ENCODE data around the gene TANC1.
"Not testable (repeated sequence)": the region's sequence is repeated elsewhere in the genome, so short reads cannot be mapped to it uniquely, and the experiment has no call there.

The TANC1 gene

DNA sequence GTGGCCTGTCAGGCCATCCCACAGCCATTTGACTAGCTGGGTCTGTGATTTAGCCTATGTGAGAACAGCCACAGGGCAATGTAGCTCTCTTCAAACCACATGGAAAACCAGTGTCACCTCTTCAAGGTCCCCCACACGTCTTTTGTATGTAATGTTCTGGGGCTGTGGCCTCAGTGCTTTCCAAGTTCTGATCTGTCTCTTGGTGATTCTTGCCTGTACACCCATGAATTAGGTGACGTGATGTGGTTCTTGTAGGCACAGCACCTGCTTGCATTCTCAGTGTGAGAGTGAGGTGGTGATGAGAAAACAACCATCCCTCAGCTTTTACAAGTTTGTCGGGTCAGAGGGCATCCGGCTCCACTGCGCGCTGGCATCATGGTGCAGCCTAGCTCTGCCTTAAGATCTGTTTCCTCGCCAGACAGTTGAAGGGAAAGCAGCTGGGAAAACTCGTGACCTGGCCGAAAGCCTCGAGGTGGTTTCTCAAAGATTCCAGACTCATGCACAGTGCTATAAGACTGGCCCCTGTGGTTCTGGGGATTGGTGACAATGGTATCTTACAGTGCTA is 125.8 kb downstream of the TANC1 start:
- DNase-seq = no peak

DNA sequence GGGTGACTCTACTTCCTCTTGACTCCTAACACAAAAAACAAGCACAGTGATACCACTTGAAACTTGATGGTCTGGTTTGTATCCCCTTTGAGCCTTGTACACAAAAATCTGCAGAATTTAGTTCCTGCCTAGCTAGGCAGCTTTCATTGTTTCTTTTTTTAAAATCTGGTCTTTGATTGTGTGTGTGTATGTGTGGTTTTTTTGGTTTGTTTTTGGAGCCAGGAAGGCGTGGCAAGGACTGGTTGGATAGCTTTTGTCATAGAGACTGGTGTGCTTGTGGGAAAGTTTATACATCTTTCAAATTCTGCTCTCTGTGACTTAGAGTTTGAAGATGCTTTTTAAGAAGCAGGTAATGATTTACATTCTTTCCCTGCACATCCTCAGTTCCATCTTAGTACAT is 127.4 kb downstream of the TANC1 start:
- no peak for DNase-seq

DNA sequence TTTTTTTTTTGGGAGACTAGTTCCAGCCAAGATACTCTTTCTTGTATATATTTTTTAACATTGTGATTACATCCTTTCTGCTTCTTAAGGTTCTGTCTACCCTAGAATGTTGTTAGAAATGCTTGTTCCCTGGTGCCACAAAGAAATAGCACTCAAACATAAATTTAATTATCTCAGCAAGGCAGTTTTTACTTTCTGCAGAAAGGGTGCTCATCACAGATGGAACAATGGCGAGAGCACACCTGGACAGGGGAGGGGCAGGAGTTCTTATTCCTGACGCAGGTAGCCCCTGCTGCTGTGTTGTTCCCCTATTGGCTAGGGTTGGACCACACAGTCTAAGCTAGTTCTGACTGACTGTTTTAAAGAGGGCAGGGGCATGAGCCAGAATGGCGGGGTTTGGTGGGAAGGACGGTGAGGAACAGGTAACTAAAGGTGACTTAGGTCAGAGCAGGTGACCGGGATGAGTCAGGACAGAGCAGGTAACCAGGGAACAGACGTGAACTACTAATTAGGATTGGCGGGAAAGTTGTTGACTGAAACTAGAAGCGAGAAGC is 127.9 kb downstream of the TANC1 start:
- DNase-seq = not testable (repeated sequence)

DNA sequence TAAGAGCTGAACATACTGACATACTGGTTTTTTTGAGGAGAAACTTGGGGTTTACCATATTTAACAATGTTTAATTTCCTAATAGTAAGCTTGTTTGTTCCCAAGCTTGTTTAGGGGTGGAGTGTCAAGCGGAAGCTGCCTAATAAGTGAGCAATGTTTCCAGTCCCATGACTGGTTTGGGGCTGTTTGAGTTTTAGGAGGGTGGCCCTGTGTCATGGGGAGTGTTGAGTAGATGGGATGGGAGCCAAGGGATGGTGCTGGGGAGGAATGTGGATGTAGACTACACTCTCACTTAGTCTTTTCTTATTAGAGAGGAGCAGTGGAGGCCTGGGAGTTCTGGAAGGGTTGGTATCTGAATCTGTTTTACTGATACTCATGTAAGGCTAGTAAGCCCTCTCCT is 128.5 kb downstream of the TANC1 start:
- DNase-seq = no peak

DNA sequence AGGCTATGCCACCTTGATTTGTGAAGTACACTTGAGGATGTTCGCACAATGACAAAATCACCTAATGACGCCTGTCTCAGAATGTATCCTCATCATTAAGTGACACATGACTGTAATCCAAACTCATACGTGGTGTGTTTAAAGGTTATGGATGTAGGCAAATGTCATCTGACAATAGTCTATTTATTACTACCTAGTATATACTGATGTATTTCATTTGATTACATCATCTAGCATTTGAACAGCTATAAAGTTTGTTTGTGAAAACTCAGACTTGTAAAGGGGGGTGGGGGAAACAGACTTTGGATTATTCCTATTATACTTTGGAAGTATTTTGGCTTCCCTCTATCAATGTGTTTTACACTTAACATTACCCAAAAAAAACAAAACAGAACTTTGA is 129.9 kb downstream of the TANC1 start:
- DNase-seq = no peak

DNA sequence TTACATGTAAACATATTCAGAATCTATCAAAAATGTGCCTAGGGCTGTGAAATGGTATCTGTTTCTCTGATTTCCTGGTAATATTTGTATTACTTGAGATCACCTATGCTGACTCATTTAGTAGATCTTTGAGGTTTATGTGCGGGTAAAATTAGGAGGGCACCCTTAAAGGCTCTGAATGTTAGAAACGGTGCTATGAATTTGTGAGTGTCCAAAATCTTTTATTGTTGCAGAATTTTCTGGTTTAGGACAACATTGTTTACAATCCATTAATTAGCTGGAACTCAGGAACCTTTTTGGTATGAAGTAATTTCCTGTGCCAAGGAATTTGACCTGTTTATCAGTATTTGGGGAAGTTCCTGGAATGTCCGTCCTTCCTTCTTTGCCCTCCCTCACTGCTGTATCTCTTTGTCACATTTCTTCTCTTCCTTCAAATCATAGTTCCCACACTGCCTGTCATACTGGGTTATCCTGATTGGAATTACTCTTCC is 130.5 kb downstream of the TANC1 start:
- DNase-seq = no peak

DNA sequence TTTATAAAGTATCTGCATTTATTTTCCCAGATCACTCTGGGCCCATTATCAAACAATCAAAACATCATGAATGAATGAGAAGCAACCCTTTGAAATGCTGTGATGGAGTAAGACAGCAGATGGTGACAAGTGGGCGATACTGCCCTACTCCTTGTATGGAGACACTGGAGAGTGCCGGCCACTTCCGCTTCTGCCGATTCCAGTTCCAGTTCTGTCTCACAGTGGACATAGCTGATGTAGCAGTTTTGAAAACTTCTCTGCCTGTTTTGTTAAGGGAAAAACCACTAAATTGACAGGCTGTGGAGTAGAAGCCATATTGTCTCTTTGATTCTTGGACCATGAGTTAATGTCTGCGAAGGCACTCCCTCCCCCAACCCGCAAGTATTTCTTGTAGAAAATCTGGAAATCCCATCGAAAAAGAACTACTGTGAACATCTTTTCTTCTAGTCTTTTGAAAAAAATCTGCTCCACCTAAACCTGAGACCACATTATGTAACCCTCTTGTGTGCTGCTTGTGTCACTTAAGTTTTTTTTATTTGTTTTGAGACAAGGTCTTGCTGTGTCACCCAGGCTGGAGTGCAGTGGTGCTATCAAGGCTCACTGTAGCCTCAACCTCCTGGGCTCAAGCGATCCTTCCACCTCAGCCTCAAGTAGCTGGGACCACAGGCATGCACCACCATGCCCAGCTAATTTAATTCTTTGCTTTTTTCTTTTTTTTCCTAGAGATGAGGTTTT is 133.5 kb downstream of the TANC1 start:
- no peak for DNase-seq

DNA sequence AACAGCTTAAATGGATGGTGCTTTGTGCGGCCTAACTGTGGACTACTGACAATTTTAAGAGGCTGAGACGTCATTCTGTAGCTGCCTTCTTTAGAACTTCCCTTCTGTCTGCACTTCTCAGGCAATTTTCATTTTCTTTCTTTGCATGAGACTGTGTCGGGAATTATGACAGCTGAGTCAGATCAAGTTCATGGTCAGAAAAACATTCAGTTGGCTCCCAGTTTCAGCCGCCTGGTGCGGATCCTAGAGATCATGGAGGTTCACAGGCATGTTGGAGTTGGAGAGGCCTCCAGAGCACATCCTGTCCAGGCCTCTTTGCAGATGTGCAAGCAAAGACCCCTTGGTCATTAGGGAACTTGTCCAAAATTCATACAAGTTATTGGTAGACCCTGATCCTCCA is 135.0 kb downstream of the TANC1 start:
- DNase-seq = no peak

DNA sequence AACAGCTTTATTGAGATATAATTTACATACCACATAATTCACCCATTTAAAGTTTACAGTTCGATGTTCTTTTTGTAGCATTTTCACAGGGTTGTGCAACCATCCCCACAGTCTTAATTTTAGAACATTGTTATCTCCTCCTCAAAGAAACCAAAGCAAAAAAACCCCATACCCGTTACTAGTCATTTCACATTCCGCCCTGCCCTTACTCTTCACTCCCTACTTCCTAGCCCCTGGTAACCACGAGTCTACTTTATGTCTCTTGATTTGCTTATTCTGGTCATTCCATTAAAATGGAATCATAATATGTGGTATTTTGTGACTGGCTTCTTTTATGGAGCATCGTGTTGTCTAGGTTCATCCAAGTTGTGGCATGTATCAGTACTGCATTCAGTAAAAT is 137.7 kb downstream of the TANC1 start:
- no peak for DNase-seq

DNA sequence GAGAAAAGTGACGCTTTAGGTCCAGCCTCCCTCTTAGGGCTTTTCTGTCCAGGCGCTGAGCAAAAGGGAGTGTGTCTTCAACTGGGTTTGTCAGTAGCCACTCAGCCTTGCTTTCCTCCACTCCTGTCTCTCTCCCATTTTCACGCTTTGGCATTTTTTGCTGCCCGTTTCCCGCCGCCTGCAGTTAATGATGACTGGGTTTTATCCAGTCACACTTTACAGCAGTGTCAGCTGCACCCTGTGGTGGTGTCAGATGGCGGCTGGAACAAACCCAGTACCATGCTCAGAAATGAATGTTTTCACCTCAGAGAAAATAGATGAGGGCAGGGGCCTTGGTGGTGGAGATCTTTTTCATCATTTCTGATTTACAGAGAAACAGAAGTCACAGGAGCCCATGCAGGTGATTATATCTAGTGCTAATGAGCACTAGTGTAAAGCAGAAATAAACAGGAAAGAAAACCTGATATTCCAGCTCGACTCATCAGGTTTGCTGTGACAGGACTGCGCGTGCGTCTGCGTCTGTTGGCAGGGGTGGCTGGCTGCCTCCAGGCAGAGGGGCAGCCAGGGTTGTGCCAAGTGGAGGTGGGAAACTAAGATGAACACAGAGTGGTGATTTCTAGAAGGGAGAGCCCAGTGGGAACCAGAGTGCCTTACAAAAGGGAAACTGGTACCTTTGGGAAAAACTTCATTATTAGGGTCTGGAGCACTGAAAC is 139.9 kb downstream of the TANC1 start:
- DNase-seq = no peak

DNA sequence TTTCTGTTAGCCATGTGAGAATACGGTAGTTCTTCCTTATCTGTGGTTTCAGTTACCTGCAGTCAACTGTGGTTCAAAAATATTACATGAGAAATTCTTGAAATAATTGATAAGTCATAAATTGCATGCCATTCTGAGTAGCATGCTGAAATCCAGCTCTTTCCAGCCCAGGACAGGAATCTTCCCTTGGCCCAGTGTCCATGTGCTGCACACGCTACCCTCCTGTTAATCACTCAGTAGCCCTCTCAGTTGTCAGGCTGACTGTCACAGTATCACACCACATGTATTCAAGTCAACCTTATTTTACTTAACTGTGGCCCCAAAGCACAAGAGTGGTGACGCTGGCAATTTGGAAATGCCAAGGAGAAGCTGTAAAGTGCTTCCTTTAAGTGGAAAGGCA is 141.1 kb downstream of the TANC1 start:
- no peak for DNase-seq

DNA sequence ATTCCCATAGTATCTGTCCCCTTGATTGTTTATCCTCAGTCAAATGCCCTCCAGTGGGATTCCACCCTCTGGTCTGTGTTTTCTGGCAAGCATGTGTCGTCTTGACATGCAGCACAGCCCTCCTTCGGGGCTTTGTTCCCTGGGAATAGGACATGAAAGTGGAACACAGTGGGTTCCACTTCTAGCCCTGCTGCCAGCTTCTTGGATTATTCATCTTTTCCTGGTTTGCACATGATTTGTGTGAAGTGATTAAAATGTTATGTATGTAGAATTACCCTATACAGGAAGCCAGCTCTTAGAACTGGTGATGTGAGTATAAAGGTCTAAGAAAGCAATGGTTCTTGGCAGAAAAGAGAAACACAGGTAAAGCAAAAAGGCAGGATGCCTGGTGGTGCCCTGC is 142.3 kb downstream of the TANC1 start:
- DNase-seq = no peak

DNA sequence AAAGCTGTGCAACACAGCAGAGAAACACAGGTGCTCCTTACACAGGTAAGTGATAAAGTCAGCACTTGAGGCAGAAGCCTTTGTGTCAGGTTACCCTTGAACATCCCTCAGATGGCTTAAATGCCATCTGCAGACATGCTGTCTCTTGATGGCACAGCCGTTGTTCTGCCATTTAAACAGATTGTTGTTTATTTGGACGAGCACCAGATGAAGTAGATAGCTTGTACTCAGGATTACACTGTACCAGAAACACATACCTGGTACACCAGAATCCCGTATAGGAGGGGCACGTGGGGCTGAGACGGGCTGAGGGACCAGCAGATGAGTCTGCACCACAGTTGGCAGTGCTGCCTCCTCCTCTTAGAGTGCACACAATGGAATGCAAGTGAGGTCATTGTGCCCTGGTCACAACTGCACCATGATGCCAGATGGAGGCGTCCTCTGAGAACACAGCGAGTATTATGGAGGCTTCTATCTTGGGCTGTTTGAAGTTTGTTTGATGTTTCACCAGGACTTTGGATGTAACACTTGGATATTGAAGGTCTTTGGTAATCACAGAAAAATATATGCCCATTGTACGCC is 143.0 kb downstream of the TANC1 start:
- DNase-seq = no peak

DNA sequence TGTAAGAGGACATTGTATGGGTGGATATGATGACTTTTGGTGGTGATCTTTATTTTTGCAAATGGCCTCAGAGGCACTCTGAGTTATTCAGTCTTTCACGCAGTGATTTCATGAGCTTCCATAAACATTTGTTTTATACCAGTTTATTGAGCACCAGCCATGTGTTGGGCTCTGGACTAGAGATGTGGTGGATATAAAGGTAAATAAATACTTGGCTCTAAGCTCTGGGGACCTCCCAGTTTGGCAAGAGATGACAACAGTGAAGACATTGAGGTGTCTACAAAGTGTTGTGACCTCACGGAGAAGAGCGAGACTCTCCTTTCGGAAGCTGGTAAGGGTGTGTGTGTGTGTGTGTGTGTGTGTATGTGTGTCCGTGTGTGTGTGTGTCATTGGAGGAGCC is 146.4 kb downstream of the TANC1 start:
- DNase-seq = no peak

DNA sequence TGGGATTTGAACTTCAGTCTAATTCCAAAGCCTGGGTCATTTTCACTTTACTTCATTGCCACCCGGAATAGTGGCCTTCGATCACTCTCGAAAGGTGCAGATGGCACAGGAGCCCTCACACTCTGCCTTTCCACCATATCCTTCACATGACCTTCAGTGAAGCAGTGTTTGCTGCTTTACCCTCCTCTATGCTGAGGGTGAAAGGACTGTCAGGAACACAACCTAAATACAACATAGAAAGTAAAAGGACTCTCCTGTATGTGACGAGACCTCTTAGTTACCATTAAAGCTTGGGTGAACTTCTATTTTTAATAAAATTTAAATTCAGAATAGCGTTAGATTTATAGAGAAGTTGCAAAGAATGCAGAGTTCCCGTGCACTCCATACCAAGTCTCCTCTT is 148.5 kb downstream of the TANC1 start:
- no peak for DNase-seq

DNA sequence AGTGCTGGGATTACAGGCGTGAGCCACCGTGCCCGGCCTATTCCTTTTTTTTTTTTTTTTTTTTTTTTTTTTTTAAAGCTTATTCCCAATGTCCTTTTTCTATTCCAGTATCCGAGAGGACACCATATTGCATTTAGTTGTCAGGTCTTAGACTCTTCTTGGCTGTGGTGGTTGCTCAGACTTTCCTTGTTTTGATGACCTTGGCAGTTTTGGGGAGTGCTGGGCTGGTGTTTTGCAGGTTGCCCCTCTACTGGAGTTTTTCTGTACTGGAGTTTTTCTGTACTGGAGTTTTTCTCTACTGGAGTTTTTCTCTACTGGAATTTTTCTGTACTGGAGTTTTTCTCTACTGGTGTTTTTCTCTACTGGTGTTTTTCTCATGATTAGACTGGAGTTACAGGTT is 149.2 kb downstream of the TANC1 start:
- no peak for DNase-seq

DNA sequence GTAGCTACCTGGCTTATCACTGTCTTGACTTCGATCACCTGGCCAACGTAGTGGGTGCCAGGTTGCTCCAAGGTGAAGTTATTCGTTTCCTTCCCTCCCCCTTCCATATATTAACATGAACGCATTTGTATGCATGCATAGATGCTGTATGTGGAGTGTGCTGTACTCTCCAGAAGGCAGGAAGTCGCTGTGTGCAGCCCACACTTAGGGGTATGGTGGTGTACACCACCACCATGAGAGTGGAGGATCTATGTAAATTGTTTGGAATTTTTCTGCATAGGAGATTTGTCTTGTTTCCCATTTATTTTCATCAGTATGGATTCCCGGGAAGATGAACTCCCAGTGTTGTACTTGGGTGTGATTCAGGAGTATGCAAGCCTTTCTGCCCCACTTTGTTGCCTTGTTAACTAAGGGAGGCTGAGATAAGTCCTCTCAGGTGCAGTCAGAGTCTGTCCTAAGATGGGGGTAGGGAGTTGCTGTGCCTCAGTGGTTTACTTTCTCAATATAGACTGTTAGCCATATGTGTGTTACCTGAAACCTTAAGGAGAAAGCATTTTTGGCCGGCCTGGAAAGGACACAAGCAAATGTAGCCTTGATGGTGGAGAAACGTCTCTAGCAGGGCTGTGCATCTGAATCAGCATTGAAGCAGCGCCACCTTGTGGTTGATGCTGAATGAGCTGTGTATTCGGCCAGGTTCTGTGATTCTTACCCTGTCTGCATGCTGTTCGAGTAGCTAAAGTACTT is 149.8 kb downstream of the TANC1 start:
- peak; percentile 61 for DNase-seq

DNA sequence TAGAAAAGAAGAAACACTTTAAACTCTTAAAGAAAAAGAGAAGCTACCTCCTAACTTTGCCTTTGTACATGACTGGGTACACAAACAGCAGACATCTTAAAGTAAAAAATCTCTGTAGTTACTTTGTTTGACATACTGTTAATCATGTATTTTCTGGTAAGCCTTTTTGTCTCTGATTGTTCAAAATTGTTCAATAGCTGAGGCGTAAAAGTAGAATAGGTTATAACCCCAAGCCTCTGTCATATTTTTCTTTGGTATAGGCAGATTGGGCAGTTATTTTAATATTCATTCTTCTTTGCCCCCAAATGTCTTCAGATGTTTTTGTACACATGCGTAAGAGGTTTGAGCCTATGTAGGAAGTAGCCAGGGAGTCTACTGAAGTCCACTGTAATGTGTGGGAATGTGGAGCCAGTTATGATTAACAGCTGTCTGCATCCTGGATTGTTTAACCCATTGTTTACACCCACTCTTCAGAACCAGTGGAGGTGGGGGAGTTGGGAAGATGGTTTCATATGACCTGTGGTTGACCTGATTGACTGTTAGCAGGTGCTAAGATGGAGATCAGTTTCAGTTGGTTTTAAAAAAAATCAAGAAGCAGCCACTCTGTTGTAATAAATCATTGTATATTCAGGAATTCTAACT is 150.5 kb downstream of the TANC1 start:
- no peak for DNase-seq

DNA sequence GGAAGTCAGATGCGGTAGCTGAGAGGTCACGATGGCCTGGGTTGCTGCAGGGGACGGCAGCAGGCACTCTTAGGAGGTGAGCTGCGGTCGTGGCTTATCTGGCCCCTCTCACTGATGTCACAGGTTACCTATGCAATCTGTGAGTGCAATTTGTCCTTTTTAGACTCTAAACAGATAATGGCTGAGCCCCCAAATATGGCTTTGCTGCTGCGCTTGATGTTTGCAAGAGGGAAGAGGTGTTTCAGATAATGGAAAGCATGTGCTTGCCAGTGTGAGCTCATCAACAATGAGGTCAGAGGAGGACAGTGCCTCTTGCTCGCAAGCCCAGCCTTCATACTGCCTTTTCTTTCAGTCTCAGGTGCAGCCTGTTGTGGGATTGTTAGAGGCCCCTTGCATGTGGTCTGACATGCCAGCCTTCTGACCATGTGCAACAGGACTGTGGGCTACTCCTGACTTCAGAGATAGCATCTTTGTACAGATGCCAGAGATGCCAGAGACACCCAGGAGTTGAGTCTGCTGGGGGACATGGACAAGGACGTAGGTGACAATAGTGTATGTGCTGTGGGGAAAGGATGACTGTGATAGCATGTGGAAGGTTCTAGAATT is 151.3 kb downstream of the TANC1 start:
- no peak for DNase-seq

DNA sequence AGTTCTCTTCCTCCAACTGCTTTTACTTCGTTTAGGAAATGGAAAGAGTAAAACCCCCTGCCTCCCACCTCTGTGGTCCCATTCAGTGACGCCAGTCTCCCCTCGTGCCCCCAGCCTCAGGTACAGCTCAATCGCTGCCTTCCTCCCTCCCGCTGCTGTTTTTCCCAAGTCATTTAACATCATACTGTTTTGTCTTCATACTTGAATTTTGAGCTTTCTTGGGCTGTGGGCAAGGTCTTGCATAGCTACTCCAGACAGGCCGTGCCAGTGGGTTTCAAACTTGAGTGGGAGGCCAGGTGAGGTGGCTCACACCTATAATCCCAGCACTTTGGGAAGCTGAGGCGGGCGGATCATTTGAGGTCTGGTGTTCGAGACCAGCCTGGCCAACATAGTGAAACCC is 155.3 kb downstream of the TANC1 start:
- DNase-seq = no peak

DNA sequence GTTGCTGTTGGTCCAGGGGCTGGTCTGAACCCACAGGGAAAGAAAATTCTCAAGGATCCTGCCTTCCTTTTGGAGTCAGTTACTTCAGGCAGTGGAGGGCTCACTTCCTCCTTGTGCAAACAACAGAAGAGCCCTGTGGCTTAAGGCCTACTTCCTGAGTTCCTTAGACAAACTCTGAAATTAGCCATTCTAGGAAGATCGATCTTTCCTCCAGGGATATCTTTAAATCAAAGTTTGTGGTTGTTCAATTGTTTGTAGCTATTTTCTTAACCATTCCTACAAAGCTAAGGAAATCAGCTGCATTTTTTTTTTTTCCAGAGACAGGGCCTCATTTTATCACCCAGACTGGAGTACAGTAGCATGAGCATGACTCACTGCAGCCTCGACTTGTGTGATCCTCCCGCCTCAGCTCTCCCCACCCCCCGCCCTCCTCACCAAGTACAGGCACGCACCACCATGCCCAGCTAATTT is 156.0 kb downstream of the TANC1 start:
- no peak for DNase-seq
